HG02885 (cell line): Measurements from ENCODE around the gene SLC2A11.
A peak's percentile ranks its signal among the peaks of the same experiment; 100 is the strongest.
"Not testable (repeated sequence)": the region's sequence is repeated elsewhere in the genome, so short reads cannot be mapped to it uniquely, and the experiment has no call there.

Experiments used
- ATAC-seq: cut with Tn5 transposase; IDR thresholded peaks from one replicate; pipeline ENCODE4 v1.9.1; 2021; ENCODE audit warnings: mild to moderate bottlenecking; ENCODE audit not compliant: unreplicated experiment, poor library complexity

SLC2A11 gene

GRCh38 chr22:23846081-23846469 lies 11.6 kb upstream of the SLC2A11 start:
- ATAC-seq = no peak

- ATAC-seq = no peak
Measured at GRCh38 chr22:23847310-23847920, 10.3 kb upstream of the SLC2A11 start.

- no peak for ATAC-seq
Measured at GRCh38 chr22:23847991-23848864, 9.4 kb upstream of the SLC2A11 start.

GRCh38 chr22:23849009-23850006 lies 8.4 kb upstream of the SLC2A11 start:
- no peak for ATAC-seq

- no peak for ATAC-seq
Measured at GRCh38 chr22:23850136-23850611, 7.5 kb upstream of the SLC2A11 start.

- peak; percentile 46 for ATAC-seq
Measured at GRCh38 chr22:23856721-23857605, 712 bp upstream of the SLC2A11 start.

- ATAC-seq = no peak
Measured at GRCh38 chr22:23858484-23858815, 775 bp downstream of the SLC2A11 start.

- no peak for ATAC-seq
Measured at GRCh38 chr22:23859201-23859600, 1.5 kb downstream of the SLC2A11 start.

GRCh38 chr22:23860187-23860586 lies 2.5 kb downstream of the SLC2A11 start:
- not testable (repeated sequence) for ATAC-seq

GRCh38 chr22:23862103-23862502 lies 4.4 kb downstream of the SLC2A11 start:
- no peak for ATAC-seq

- ATAC-seq = not testable (repeated sequence)
Measured at GRCh38 chr22:23864499-23865154, 7.0 kb downstream of the SLC2A11 start.

- no peak for ATAC-seq
Measured at GRCh38 chr22:23868580-23868979, 10.9 kb downstream of the SLC2A11 start.

GRCh38 chr22:23874871-23875270 lies 17.2 kb downstream of the SLC2A11 start:
- ATAC-seq = no peak

- no peak for ATAC-seq
Measured at GRCh38 chr22:23875801-23876200, 18.1 kb downstream of the SLC2A11 start.

- no peak for ATAC-seq
Measured at GRCh38 chr22:23877566-23877965, 19.9 kb downstream of the SLC2A11 start.

GRCh38 chr22:23878219-23878618 lies 20.5 kb downstream of the SLC2A11 start:
- ATAC-seq = no peak

- ATAC-seq = no peak
Measured at GRCh38 chr22:23882370-23882769, 24.7 kb downstream of the SLC2A11 start.

- ATAC-seq = no peak
Measured at GRCh38 chr22:23883658-23884057, 26.0 kb downstream of the SLC2A11 start.

GRCh38 chr22:23884140-23884539 lies 26.5 kb downstream of the SLC2A11 start:
- ATAC-seq = no peak
